T-cell (primary cell): ENCODE results near the gene NPBWR2. TPM values are rescaled to one million over a fixed set of nuclear protein-coding genes. Genes with fewer than 3 reads are reported as not detected.

ENCODE experiments used
- ATAC-seq, 4 experiments: fragments of 200-7000 bp in 3 of 4; fragments of 150-1000 bp in 1 of 4; cut with Tn5 transposase; replicated peaks in 1 of 4; 1 replicate in 3 of 4; 2 replicates in 1 of 4; pipeline ENCODE4 v1.10.0; 2021; ENCODE audit warnings: moderate library complexity in 3 of 4, mild to moderate bottlenecking in 2 of 4, moderate number of reproducible peaks in 1 of 4
- CTCF ChIA-PET, 2 donors: fragments of 300-600 bp; sonication (Branson Sonifier 250); formaldehyde crosslinking; loops; one replicate each; lab custom pipeline; 2022; ENCODE audit warnings: antibody characterized with exemption in 2 of 2; lab: Charles Lee
- POLR2A ChIA-PET, 2 donors: fragments of 300-600 bp; sonication (Branson Sonifier 250); formaldehyde crosslinking; loops; one replicate each; lab custom pipeline; 2022; ENCODE audit warnings: antibody characterized with exemption in 2 of 2; lab: Charles Lee
- DNase-seq, 35 experiments: peaks; one replicate each; pipeline versions ENCODE4 v3.0.0 to v3.0.0-alpha.2; 2013 to 2023
- H3K27ac ChIP-seq: one replicate; pipeline ENCODE4 v1.5.1; 2013; ENCODE audit warnings: low read length
- H3K27me3 ChIP-seq, 2 experiments: replicated peaks in 1 of 2; 1 replicate in 1 of 2; 2 replicates in 1 of 2; pipeline versions ENCODE4 v1.6.1 to v1.7.0; 2013; ENCODE audit warnings: low read length in 1 of 2, mixed read lengths in 1 of 2; ENCODE audit not compliant: control insufficient read depth in 2 of 2, insufficient read depth in 2 of 2; ENCODE audit errors: extremely low read depth in 1 of 2
- H3K36me3 ChIP-seq, 2 donors: 1 replicate in 1 of 2; 2 replicates in 1 of 2; pipeline versions ENCODE4 v1.6.1 to v1.7.0; 2013; ENCODE audit warnings: low read length in 1 of 2; ENCODE audit not compliant: control insufficient read depth in 2 of 2, insufficient read depth in 1 of 2; ENCODE audit errors: extremely low read depth in 1 of 2
- H3K4me1 ChIP-seq, 2 experiments: 1 replicate in 1 of 2; 2 replicates in 1 of 2; pipeline versions ENCODE4 v1.6.1 to v1.7.0; 2013; ENCODE audit warnings: low read length in 2 of 2, mixed read lengths in 1 of 2; ENCODE audit not compliant: insufficient read depth in 2 of 2, control insufficient read depth in 1 of 2; ENCODE audit errors: extremely low read depth in 1 of 2
- H3K4me3 ChIP-seq, 2 donors: 1 replicate in 1 of 2; 2 replicates in 1 of 2; pipeline versions ENCODE4 v1.5.1 to v1.7.0; 2013; ENCODE audit warnings: mild to moderate bottlenecking in 2 of 2, low read length in 1 of 2, moderate library complexity in 1 of 2; ENCODE audit not compliant: control insufficient read depth in 1 of 2; ENCODE audit errors: extremely low read depth in 1 of 2
- H3K9me3 ChIP-seq: 2 replicates; pipeline ENCODE4 v1.7.0; 2013
- H3K27ac Mint-ChIP-seq, 2 donors: one replicate each; pipeline ENCODE4 v1.8.0; 2020 to 2021; ENCODE audit warnings: mild to moderate bottlenecking in 2 of 2, mixed read lengths in 2 of 2
- H3K27me3 Mint-ChIP-seq, 2 donors: one replicate each; pipeline ENCODE4 v1.8.0; 2021 to 2022; ENCODE audit warnings: mixed read lengths in 2 of 2
- H3K36me3 Mint-ChIP-seq: one replicate; pipeline ENCODE4 v1.8.0; 2021; ENCODE audit warnings: mixed read lengths
- H3K4me1 Mint-ChIP-seq, 3 donors: one replicate each; pipeline ENCODE4 v1.8.0; 2020 to 2022; ENCODE audit warnings: mixed read lengths in 3 of 3, mild to moderate bottlenecking in 1 of 3
- H3K4me3 Mint-ChIP-seq, 3 donors: one replicate each; pipeline ENCODE4 v1.8.0; 2020 to 2022; ENCODE audit warnings: mild to moderate bottlenecking in 3 of 3, mixed read lengths in 3 of 3, moderate library complexity in 3 of 3
- H3K9me3 Mint-ChIP-seq, 3 donors: one replicate each; pipeline ENCODE4 v1.8.0; 2020 to 2022; ENCODE audit warnings: mixed read lengths in 3 of 3
- WGBS: methylation state at CpG from one replicate; pipeline ENCODE4 v1.1.5; 2013; ENCODE audit warnings: missing lambda C conversion rate; ENCODE audit not compliant: insufficient coverage; 5-methylcytosine and 5-hydroxymethylcytosine counted together
- total RNA-seq, 35 experiments: library from RNA in 6 of 35; stranded (reverse) in 6 of 35; fragments of 120-200 nt in 1 of 35; gene quantifications; one replicate each; pipeline versions ENCODE4 v1.2.1 to v1.2.4 and lab custom pipeline; 2013 to 2026

The NPBWR2 gene
- total RNA-seq, 5 donors from 2014 or later (not counting 1 experiment from before 2014, with no cell fraction given), result not detected

DNA sequence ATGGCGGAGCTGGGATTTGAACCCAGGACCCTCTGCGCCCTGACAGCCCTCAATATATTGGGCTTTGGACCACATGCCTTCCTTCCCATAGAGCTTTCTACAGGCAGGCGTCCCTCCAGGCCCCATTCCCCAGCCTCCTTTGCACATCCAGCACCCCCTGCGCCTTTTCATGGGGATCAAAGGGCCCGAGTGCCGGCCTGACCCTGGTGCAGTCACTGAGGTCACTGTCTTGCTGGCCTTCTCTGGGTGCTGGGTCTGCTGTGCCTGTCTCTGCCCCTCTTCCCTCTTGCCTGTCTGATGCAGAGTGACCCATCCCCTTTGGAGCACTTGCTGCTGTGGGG is 25.8 kb downstream of the NPBWR2 start:
- DNase-seq (no peak), ATAC-seq (no peak)
- H3K4me3 ChIP-seq, result no peak overlapping the region
- Mint-ChIP-seq H3K27ac (peak overlapping the region; percentile 19 to 86), H3K36me3 (no peaks in the 10 kb centered on the region), H3K4me3 (peak overlapping the region; percentile 29 to 79 (median 41)), H3K9me3 (no peaks in the 10 kb centered on the region), H3K27me3 (peaks cover 0 to 6% of the 10 kb centered on the region in 2 donors), H3K4me1 (peaks cover 42 to 46% (median 44%) of the 10 kb centered on the region in 3 donors)
- H3K36me3 ChIP-seq, result peaks cover 0 to 1% of the 10 kb centered on the region in 2 donors
- H3K9me3 ChIP-seq, result no peaks in the 10 kb centered on the region
- ChIA-PET POLR2A (no interaction called here), CTCF (no interaction called here)
- H3K27me3 ChIP-seq, result peaks cover 0 to 23% of the 10 kb centered on the region in 2 experiments
- H3K4me1 ChIP-seq, result peaks cover 26 to 71% of the 10 kb centered on the region in 2 experiments
- WGBS, result 97% methylated on average over 4 of the region's 6 CpGs
- no peak overlapping the region for H3K27ac ChIP-seq

DNA sequence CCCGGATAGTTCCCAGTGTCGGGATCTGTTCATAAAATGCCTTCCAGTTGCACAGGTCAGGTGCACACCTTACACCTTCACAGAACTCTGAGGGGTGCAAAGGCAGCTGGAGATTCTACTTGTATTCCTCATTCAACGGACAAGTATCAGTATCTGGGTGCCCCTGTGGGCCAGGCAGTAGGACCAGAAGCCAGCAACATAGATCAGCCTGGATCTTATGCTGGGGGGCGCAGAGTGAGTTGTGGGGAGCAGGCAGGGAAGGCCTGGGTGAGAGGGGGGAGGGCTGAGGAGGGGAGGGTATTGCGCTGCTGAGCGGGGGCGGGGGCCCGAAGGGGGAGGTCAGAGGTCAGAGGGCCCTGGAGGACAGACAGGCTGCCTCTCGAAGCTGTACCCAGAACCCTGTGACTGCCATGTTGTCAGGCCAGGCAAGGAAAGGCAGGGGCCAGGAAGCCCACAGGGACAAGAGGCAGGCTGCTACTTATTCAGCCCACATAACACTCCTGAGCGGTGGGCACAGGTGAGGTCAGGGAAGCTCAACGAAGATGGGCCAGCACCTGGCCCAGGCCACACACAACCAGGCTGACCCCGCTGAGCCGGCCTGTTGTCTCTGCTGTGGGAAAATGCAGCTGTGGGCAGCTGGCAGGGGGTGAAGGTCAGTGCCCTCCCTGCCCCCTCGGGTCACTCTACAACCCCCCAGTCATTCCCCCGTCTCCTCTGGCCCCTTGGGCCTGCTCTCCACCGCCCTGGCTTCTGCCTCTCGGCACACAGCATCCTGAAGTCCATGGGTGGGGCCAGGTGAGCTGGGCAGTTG is 26.3 kb downstream of the NPBWR2 start:
- Histone ChIP-seq H3K4me1 (peaks cover 28 to 77% of the 10 kb centered on the region in 2 experiments), H3K27ac (peak overlapping the region; percentile 83), H3K9me3 (no peaks in the 10 kb centered on the region), H3K27me3 (peaks cover 0 to 22% of the 10 kb centered on the region in 2 experiments), H3K4me3 (peak overlapping the region in 1 of 2 donors; percentile 44), H3K36me3 (peaks cover 0 to 7% of the 10 kb centered on the region in 2 donors)
- H3K4me1 Mint-ChIP-seq, result peaks cover 44 to 50% (median 44%) of the 10 kb centered on the region in 3 donors
- H3K36me3 Mint-ChIP-seq, result no peaks in the 10 kb centered on the region
- H3K9me3 Mint-ChIP-seq, result no peaks in the 10 kb centered on the region
- CTCF ChIA-PET, result no interaction called here
- peak overlapping the region; percentile 86 to 89 for H3K27ac Mint-ChIP-seq
- ATAC-seq (no peak), DNase-seq (peak in 1 of 35 experiments; percentile 30)
- peaks cover 0 to 6% of the 10 kb centered on the region in 2 donors for H3K27me3 Mint-ChIP-seq
- POLR2A ChIA-PET, result no interaction called here
- WGBS, result 92% methylated on average over 7 of the region's 17 CpGs
- peak overlapping the region; percentile 74 to 79 (median 78) for H3K4me3 Mint-ChIP-seq

DNA sequence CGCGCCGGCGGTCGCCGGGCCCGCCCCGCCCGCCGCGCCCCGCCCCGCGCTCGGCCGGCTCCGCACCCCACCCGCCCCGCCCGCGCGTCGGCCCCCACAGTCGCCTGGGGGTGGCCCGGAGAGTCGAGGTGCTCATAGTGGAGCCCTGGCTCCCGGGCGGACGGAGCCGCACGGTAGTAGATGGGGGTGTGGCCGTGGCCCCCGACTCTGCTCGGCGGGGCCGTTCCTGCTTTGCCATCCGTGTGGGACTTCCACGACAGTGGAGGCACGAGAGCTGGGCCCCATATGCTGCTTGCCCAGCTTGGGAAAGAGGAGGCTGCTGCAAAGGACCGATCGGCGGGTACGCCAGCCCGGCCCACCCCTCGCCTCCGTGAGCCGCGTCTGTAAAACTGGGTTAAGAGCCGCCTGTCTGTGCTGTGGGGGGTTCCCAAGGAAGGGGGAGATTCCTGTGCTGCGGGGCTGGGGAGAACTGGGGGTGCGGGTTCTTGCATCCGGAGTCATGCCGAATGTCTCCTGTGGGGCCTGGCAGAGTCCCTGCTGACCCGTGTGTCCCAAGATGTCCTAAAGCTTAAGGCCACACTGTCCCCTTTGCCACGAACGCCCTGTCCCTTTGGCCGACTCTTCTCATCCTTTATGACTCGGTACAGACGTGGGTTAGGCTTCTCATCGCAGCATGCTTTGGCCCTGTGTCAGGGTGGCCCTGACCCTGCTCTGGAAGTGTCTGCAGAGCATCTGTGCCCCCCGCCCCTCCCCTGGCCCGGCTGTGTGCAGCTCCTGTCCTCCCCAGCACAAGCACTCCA is 27.2 kb downstream of the NPBWR2 start, which contains the start of gene OPRL1:
Gene OPRL1 (plus strand): TSS at position 70 of the 800 bp plus-strand sequence. CDS start 12,639 bp downstream, outside the sequence.
- H3K4me3 ChIP-seq, result peak within 1 kb of the TSS; percentile 90 to 97

DNA sequence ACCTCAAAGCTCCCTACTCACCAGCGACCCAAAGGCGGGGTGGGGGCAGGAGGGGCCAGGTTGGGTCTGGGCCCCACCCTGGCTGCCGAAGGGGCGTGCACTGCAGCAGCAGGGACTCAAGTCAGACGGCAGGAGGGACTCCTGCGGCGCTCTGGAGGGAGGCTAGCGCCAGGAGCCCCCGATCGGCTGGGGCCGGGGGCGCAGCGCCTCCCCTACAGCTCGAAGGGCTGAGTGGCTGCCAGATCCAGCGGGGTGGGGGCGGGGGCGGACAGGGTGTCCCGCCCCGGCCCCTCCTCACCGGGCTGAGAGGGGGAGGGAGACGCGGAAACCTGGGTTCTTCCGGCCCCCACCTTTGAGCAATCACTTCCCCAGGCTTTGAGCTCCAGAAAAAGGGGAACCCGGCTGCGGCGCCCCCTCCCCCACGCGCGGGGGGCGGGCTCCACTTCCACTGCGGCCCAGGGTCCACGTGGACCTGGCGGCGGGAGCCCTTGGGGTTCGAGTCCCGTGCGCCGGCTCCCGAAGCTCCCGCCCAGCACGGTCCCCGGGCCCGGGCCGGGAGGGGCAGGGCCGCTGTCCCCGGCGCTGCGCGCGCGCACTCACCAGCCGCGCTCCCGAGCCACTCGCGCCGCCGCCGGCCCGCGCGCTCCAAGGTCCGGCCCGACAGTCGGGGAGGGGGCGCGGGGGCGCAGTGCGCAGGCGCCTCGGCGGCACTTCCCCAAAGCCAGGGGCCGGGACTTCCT is 27.9 kb downstream of the NPBWR2 start, which contains the start of gene RGS19:
Gene RGS19 (minus strand): TSS at position 246 of the 740 bp plus-strand sequence. CDS start 2,632 bp downstream, outside the sequence.
- peaks cover 43 to 50% (median 46%) of the 10 kb centered on the region in 3 donors for H3K4me1 Mint-ChIP-seq
- H3K27ac Mint-ChIP-seq, result peak within 1 kb of the TSS; percentile 89 to 94
- Histone ChIP-seq H3K4me3 (peak within 1 kb of the TSS; percentile 90 to 97), H3K4me1 (peaks cover 27 to 73% of the 10 kb centered on the region in 2 experiments), H3K9me3 (no peaks in the 10 kb centered on the region), H3K36me3 (peaks cover 0 to 17% of the 10 kb centered on the region in 2 donors), H3K27me3 (peaks cover 0 to 11% of the 10 kb centered on the region in 2 experiments), H3K27ac (peak within 1 kb of the TSS; percentile 83)
- ATAC-seq (peak; percentile 37 to 54 (median 46)), DNase-seq (peak; percentile 44 to 78 (median 62))
- H3K4me3 Mint-ChIP-seq, result peak within 1 kb of the TSS; percentile 83 to 91 (median 88)
- WGBS, result under 1% methylated on average over 67 of the region's 73 CpGs
- POLR2A ChIA-PET, result interaction anchor here in 1 of 2 donors (0.5 kb wide), 1 partner anchor 559 kb away, joined by 5 read pairs; no protein-coding TSS in a partner anchor
- no peaks in the 10 kb centered on the region for H3K9me3 Mint-ChIP-seq
- peaks cover 3% of the 10 kb centered on the region for H3K36me3 Mint-ChIP-seq
- H3K27me3 Mint-ChIP-seq, result peaks cover 0 to 3% of the 10 kb centered on the region in 2 donors
- CTCF ChIA-PET, result no interaction called here

More for the DNA sequence above, 27.2 kb downstream of the NPBWR2 start, which contains the start of gene OPRL1:
- H3K27ac ChIP-seq, result peak within 1 kb of the TSS; percentile 83
- DNase-seq (peak in 31 of 35 experiments; percentile 31 to 82 (median 54)), ATAC-seq (peak; percentile 38 to 67 (median 44))
- peak within 1 kb of the TSS; percentile 83 to 91 (median 88) for H3K4me3 Mint-ChIP-seq
- no peaks in the 10 kb centered on the region for H3K9me3 ChIP-seq
- peaks cover 0 to 18% of the 10 kb centered on the region in 2 experiments for H3K27me3 ChIP-seq
- H3K27me3 Mint-ChIP-seq, result peaks cover 0 to 5% of the 10 kb centered on the region in 2 donors
- H3K9me3 Mint-ChIP-seq, result no peaks in the 10 kb centered on the region
- WGBS, result 11% methylated on average over 60 of the region's 62 CpGs
- ChIA-PET CTCF (no interaction called here), POLR2A (interaction anchor here in 1 of 2 donors (0.5 kb wide), 1 partner anchor 560 kb away, joined by 5 read pairs; no protein-coding TSS in a partner anchor)
- peaks cover 3% of the 10 kb centered on the region for H3K36me3 Mint-ChIP-seq
- H3K4me1 Mint-ChIP-seq, result peaks cover 44 to 51% (median 49%) of the 10 kb centered on the region in 3 donors
- H3K36me3 ChIP-seq, result peaks cover 0 to 11% of the 10 kb centered on the region in 2 donors
- peak within 1 kb of the TSS; percentile 89 to 94 for H3K27ac Mint-ChIP-seq
- H3K4me1 ChIP-seq, result peaks cover 28 to 78% of the 10 kb centered on the region in 2 experiments

DNA sequence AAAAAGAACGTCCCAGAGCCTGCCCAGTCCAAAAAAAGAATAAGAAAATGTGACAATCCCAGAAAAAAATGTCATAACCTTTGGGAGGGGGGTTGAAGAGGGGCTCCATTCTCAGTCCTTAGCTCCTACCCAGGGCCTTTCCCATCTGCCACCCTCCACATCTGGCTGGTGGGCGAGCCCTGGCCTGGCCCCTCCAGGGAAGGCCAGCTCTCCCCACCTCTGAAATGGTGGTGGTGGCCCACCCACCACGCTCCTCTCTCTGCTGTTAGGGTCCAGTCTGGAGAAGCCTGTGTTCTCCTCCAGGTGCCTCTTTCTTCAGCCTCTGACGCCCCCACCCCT is 28.5 kb downstream of the NPBWR2 start:
- H3K27me3 ChIP-seq, result peaks cover 0 to 7% of the 10 kb centered on the region in 2 experiments
- Mint-ChIP-seq H3K9me3 (no peaks in the 10 kb centered on the region), H3K27ac (peak overlapping the region; percentile 89 to 94), H3K27me3 (no peaks in the 10 kb centered on the region), H3K4me3 (peak overlapping the region; percentile 83 to 91 (median 88)), H3K36me3 (peaks cover 3% of the 10 kb centered on the region), H3K4me1 (peaks cover 40 to 46% (median 43%) of the 10 kb centered on the region in 3 donors)
- peak overlapping the region; percentile 90 to 97 for H3K4me3 ChIP-seq
- CTCF ChIA-PET, result no interaction called here
- DNase-seq (no peak), ATAC-seq (no peak)
- WGBS, result 0% methylated on average over 2 of the region's 4 CpGs
- no peaks in the 10 kb centered on the region for H3K9me3 ChIP-seq
- H3K4me1 ChIP-seq, result peaks cover 25 to 69% of the 10 kb centered on the region in 2 experiments
- H3K27ac ChIP-seq, result peak overlapping the region; percentile 76
- H3K36me3 ChIP-seq, result peaks cover 0 to 21% of the 10 kb centered on the region in 2 donors
- POLR2A ChIA-PET, result no interaction called here
